Astrocyte (in vitro differentiated cells and primary cell): ENCODE data around the gene PVALEF.

Experiments used
- CTCF ChIP-seq: IDR thresholded peaks from 2 replicates; pipeline ENCODE4 v1.5.1; 2011; ENCODE audit warnings: low read depth, mild to moderate bottlenecking, inconsistent platforms, low read length, moderate library complexity; ENCODE audit not compliant: insufficient read depth
- EZH2 ChIP-seq: IDR thresholded peaks from 2 replicates; pipeline ENCODE4 v1.6.1; 2012; ENCODE audit warnings: mild to moderate bottlenecking, low read length, inconsistent platforms; ENCODE audit not compliant: insufficient read depth

GRCh38 chr17:81200201-81200600 is 34.9 kb downstream of the PVALEF start:
- no peak for TF ChIP-seq EZH2
- no peak for TF ChIP-seq CTCF
